HEK293 (cell line): Measurements from ENCODE around the gene EHMT1.

Experiments used
- CTCF ChIA-PET: fragments of 350-600 bp; formaldehyde crosslinking; extraction: SDS; loops from one replicate; lab custom pipeline; 2021; ENCODE audit warnings: antibody characterized with exemption; lab: Yijun Ruan, JAX
- POLR2A ChIA-PET: fragments of 300-600 bp; formaldehyde crosslinking; extraction: SDS; loops from one replicate; lab custom pipeline; 2020; ENCODE audit warnings: antibody characterized with exemption, inconsistent platforms; lab: Yijun Ruan, JAX
- H3K27ac ChIP-seq: fragments of 200-500 bp; sonication (Bioruptor generic); 2 replicates; pipeline ENCODE4 v1.5.1; 2014; ENCODE audit warnings: low read depth, low read length, control low read depth, inconsistent platforms; ENCODE audit errors: extremely low read depth
- H3K36me3 ChIP-seq, 2 experiments: fragments of 200-500 bp in 1 of 2; sonication (Bioruptor generic) in 1 of 2; 1 replicate in 1 of 2; 2 replicates in 1 of 2; pipeline ENCODE4 v1.5.1; 2014 to 2017; ENCODE audit warnings: inconsistent platforms in 2 of 2, low read length in 2 of 2; ENCODE audit not compliant: control insufficient read depth in 2 of 2, insufficient read depth in 1 of 2
- H3K4me1 ChIP-seq: fragments of 200-500 bp; sonication (Bioruptor generic); 2 replicates; pipeline ENCODE4 v1.5.1; 2014; ENCODE audit warnings: mild to moderate bottlenecking, low read length, inconsistent platforms; ENCODE audit not compliant: control insufficient read depth, insufficient read depth
- H3K4me3 ChIP-seq: 2 replicates; pipeline ENCODE4 v1.5.1; 2011; ENCODE audit warnings: low read depth, mild to moderate bottlenecking, control low read depth, low read length, moderate library complexity
- H3K9me3 ChIP-seq: fragments of 200-500 bp; sonication (Bioruptor generic); 2 replicates; pipeline ENCODE4 v1.5.1; 2014; ENCODE audit warnings: low read depth, low read length, inconsistent platforms; ENCODE audit not compliant: control insufficient read depth, insufficient read depth
- BCL11B ChIP-seq: fragments of 450-650 bp; formaldehyde crosslinking; IDR thresholded peaks from 2 replicates; pipeline ENCODE4 v1.5.1; 2016; ENCODE audit warnings: low read depth, missing biosample characterization, missing genetic modification characterization
- IKZF3 ChIP-seq: fragments of 450-650 bp; IDR thresholded peaks from 2 replicates; pipeline ENCODE4 v1.5.0; 2018; ENCODE audit warnings: missing biosample characterization, mild to moderate bottlenecking, missing genetic modification characterization, moderate library complexity
- KLF16 ChIP-seq: fragments of 450-650 bp; formaldehyde crosslinking; IDR thresholded peaks from 2 replicates; pipeline ENCODE4 v1.5.1; 2017; ENCODE audit warnings: missing biosample characterization, missing genetic modification characterization
- OVOL3 ChIP-seq: fragments of 450-650 bp; formaldehyde crosslinking; IDR thresholded peaks from 2 replicates; pipeline ENCODE4 v1.5.1; 2016; ENCODE audit warnings: missing biosample characterization, missing genetic modification characterization
- PRDM1 ChIP-seq: fragments of 450-650 bp; formaldehyde crosslinking; IDR thresholded peaks from 2 replicates; pipeline ENCODE4; 2016; ENCODE audit warnings: missing biosample characterization, missing genetic modification characterization
- YY2 ChIP-seq: fragments of 450-650 bp; formaldehyde crosslinking; IDR thresholded peaks from 2 replicates; pipeline ENCODE4 v1.5.1; 2016; ENCODE audit warnings: missing biosample characterization, missing genetic modification characterization
- ZBTB17 ChIP-seq: fragments of 450-650 bp; formaldehyde crosslinking; IDR thresholded peaks from 2 replicates; pipeline ENCODE4 v1.5.1; 2016; ENCODE audit warnings: missing biosample characterization, missing genetic modification characterization
- ZBTB20 ChIP-seq: fragments of 450-650 bp; formaldehyde crosslinking; IDR thresholded peaks from 2 replicates; pipeline ENCODE4 v1.5.1; 2016; ENCODE audit warnings: missing biosample characterization, missing genetic modification characterization
- ZBTB48 ChIP-seq: fragments of 450-650 bp; formaldehyde crosslinking; IDR thresholded peaks from 2 replicates; pipeline ENCODE4 v1.5.1; 2016; ENCODE audit warnings: missing biosample characterization, missing genetic modification characterization
- ZEB2 ChIP-seq: fragments of 450-650 bp; formaldehyde crosslinking; IDR thresholded peaks from 2 replicates; pipeline ENCODE4 v1.5.1; 2016; ENCODE audit warnings: missing biosample characterization, missing genetic modification characterization
- ZFP69B ChIP-seq: fragments of 450-650 bp; formaldehyde crosslinking; IDR thresholded peaks from 2 replicates; pipeline ENCODE4 v1.5.1; 2016; ENCODE audit warnings: missing biosample characterization, missing genetic modification characterization
- ZNF10 ChIP-seq: fragments of 450-650 bp; formaldehyde crosslinking; IDR thresholded peaks from 2 replicates; pipeline ENCODE4 v1.5.1; 2017; ENCODE audit warnings: missing biosample characterization, missing genetic modification characterization
- ZNF423 ChIP-seq: fragments of 450-650 bp; formaldehyde crosslinking; IDR thresholded peaks from 2 replicates; pipeline ENCODE4 v1.5.1; 2016; ENCODE audit warnings: missing biosample characterization, missing genetic modification characterization
- ZNF560 ChIP-seq: fragments of 450-650 bp; formaldehyde crosslinking; IDR thresholded peaks from 2 replicates; pipeline ENCODE4 v1.5.1; 2017; ENCODE audit warnings: missing biosample characterization, missing genetic modification characterization, borderline replicate concordance
- ZNF830 ChIP-seq: fragments of 450-650 bp; IDR thresholded peaks from 2 replicates; pipeline ENCODE4 v1.5.0; 2018; ENCODE audit warnings: missing biosample characterization, missing genetic modification characterization, low read depth, mild to moderate bottlenecking, moderate library complexity
- TF ChIP-seq, protein P1 (sequence below): fragments of 450-650 bp; formaldehyde crosslinking; optimal IDR thresholded peaks from 2 replicates; pipeline ENCODE3; 2016; ENCODE audit warnings: missing biosample characterization, mild to moderate bottlenecking, missing genetic modification characterization
- TF ChIP-seq, protein P2 (sequence below): fragments of 450-650 bp; formaldehyde crosslinking; IDR thresholded peaks from 2 replicates; pipeline ENCODE4 v1.5.1; 2016; ENCODE audit warnings: missing biosample characterization, missing genetic modification characterization, low read depth
- TF ChIP-seq, protein P3 (sequence below): fragments of 450-650 bp; formaldehyde crosslinking; IDR thresholded peaks from 2 replicates; pipeline ENCODE4 v1.5.1; 2016; ENCODE audit warnings: missing biosample characterization, missing genetic modification characterization
- TF ChIP-seq, protein P4 (sequence below): fragments of 450-650 bp; formaldehyde crosslinking; IDR thresholded peaks from 2 replicates; pipeline ENCODE4 v1.5.1; 2016; ENCODE audit warnings: missing biosample characterization, missing genetic modification characterization
- TF ChIP-seq, protein P5 (sequence below): fragments of 450-650 bp; IDR thresholded peaks from 2 replicates; pipeline ENCODE4 v1.5.1; 2018; ENCODE audit warnings: missing biosample characterization, missing genetic modification characterization
- TF ChIP-seq, protein P6 (sequence below): fragments of 450-650 bp; formaldehyde crosslinking; IDR thresholded peaks from 2 replicates; pipeline ENCODE4 v1.5.1; 2017; ENCODE audit warnings: missing biosample characterization, missing genetic modification characterization

The EHMT1 gene

DNA sequence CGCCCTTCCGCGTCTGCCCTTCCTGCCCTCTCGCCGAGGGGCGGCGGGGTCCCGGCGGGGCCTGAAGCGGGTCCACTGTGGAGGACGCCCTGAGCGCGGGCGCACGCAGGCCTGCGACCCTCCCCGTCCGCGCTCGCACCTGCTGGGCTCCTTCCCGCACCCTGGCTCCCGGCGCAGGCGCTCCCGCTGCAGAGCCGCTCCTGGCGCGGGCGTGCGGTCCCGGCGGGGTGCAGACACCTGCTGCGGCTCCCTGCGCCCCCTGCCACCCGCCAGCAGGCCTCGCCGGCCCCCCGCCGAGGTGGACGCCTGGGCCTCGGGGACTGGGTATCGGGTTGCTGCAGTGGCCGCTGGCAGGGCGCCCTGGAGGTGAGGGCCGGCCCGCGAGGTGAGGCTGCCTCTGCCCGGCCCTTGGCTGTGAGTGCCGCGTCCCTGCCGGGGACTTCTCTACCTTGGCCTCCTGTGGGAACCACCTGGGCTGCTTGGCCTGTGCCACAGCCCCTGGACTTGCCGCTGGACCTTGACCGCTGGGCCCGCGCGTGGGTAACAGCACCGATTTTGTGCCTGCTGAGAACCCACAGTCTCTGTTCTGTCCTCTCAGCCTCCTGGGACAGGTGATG lies 12.7 kb upstream of the EHMT1 start (continued):
- TF ChIP-seq IKZF3 (tag by site-specific recombination) (peak; percentile 56; the same call in 1 of the 2 replicates), BCL11B (tag by site-specific recombination) (peak; percentile 30; the same call in 1 of the 2 replicates), ZNF423 (tag by site-specific recombination) (peak; percentile 74; the same call in 1 of the 2 replicates), ZBTB20 (tag by site-specific recombination) (peak; percentile 10; the same call in 1 of the 2 replicates)
- TF ChIP-seq, protein P1, sequence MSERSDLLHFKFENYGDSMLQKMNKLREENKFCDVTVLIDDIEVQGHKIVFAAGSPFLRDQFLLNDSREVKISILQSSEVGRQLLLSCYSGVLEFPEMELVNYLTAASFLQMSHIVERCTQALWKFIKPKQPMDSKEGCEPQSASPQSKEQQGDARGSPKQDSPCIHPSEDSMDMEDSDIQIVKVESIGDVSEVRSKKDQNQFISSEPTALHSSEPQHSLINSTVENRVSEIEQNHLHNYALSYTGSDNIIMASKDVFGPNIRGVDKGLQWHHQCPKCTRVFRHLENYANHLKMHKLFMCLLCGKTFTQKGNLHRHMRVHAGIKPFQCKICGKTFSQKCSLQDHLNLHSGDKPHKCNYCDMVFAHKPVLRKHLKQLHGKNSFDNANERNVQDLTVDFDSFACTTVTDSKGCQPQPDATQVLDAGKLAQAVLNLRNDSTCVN, result peak; percentile 55
- TF ChIP-seq, protein P2, sequence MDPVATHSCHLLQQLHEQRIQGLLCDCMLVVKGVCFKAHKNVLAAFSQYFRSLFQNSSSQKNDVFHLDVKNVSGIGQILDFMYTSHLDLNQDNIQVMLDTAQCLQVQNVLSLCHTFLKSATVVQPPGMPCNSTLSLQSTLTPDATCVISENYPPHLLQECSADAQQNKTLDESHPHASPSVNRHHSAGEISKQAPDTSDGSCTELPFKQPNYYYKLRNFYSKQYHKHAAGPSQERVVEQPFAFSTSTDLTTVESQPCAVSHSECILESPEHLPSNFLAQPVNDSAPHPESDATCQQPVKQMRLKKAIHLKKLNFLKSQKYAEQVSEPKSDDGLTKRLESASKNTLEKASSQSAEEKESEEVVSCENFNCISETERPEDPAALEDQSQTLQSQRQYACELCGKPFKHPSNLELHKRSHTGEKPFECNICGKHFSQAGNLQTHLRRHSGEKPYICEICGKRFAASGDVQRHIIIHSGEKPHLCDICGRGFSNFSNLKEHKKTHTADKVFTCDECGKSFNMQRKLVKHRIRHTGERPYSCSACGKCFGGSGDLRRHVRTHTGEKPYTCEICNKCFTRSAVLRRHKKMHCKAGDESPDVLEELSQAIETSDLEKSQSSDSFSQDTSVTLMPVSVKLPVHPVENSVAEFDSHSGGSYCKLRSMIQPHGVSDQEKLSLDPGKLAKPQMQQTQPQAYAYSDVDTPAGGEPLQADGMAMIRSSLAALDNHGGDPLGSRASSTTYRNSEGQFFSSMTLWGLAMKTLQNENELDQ, result no peak
- TF ChIP-seq, all 188 proteins: peak for 16

DNA sequence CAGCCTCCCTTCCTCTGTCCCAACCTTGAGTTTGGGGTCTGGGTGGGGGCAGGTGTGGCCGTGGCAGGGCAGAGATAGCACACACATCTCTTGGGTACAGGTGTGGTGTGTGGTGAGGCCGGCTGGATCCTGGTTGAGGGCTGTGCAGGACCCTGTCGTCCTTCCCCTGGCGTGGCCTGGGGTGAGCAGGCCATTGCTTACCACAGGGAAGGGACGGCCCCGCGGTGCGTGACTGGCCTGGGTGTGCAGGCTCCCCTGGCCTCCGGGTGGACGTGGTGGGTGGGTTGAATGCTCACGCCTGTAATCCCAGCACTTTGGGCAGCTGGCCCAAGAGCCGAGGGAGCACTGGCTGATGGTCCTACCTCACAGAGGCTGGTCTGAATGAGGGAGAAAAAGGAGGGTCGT lies 12.1 kb upstream of the EHMT1 start:
- Histone ChIP-seq H3K4me3 (peak overlapping the region; percentile 66), H3K27ac (no peak overlapping the region), H3K4me1 (no peaks in the 10 kb centered on the region; the same call in 1 of the 2 replicates), H3K9me3 (no peaks in the 10 kb centered on the region), H3K36me3 (no peaks in the 10 kb centered on the region)
- ChIA-PET CTCF (interaction anchor here (0.6 to 1.3 kb wide), 3 partner anchors 10 to 312 kb away, joined by 3 read pairs; no protein-coding TSS in a partner anchor), POLR2A (interaction anchor here (0.6 to 1.3 kb wide), 2 partner anchors 9 to 16 kb away, joined by 4 to 8 read pairs; partner anchors contain the start of gene ZMYND19)
- TF ChIP-seq, protein P3, sequence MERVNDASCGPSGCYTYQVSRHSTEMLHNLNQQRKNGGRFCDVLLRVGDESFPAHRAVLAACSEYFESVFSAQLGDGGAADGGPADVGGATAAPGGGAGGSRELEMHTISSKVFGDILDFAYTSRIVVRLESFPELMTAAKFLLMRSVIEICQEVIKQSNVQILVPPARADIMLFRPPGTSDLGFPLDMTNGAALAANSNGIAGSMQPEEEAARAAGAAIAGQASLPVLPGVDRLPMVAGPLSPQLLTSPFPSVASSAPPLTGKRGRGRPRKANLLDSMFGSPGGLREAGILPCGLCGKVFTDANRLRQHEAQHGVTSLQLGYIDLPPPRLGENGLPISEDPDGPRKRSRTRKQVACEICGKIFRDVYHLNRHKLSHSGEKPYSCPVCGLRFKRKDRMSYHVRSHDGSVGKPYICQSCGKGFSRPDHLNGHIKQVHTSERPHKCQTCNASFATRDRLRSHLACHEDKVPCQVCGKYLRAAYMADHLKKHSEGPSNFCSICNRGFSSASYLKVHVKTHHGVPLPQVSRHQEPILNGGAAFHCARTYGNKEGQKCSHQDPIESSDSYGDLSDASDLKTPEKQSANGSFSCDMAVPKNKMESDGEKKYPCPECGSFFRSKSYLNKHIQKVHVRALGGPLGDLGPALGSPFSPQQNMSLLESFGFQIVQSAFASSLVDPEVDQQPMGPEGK (tag by site-specific recombination), result peak; percentile 5; the same call in 1 of the 2 replicates
- no peak for TF ChIP-seq ZBTB48 (tag by site-specific recombination)
- TF ChIP-seq, protein P4, sequence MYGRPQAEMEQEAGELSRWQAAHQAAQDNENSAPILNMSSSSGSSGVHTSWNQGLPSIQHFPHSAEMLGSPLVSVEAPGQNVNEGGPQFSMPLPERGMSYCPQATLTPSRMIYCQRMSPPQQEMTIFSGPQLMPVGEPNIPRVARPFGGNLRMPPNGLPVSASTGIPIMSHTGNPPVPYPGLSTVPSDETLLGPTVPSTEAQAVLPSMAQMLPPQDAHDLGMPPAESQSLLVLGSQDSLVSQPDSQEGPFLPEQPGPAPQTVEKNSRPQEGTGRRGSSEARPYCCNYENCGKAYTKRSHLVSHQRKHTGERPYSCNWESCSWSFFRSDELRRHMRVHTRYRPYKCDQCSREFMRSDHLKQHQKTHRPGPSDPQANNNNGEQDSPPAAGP (tag by site-specific recombination), result peak; percentile 31; the same call in 1 of the 2 replicates

DNA sequence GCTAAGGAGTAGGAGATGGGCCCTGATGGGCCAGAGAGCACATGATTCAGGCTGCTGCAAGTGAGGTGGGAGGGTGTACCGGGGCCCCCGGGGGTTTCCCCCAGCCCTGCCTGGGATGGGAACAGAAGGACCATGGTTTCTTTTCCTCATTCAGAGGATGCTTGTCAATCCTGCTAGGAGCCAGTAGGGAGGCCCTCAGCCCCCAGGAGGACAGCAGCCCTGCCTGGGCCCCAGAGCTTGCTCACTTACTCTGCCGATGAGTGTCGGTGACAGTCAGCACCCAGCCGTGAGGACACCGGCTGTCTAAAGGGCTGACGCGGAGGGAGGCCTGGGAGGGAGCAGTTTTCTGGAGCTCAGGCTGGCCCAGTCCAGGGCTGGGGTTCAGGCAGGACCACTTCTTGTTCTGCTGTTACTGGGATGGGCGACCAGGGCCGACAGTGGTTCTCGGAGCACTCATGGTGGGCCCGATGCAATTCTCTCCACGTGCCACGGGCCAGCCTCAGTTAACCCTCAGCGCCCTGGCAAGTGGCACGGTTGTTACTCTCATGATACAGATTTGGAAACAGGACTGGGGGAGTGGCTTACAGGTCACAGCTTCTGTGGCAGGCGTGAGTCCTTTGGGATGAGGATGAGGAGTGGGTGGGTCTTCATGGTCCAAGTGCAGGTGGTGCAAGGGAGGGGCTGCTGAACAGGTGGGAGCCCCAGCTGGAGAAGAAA lies 11.5 kb upstream of the EHMT1 start:
- CTCF ChIA-PET, result interaction anchor here (0.6 to 1.3 kb wide), 3 partner anchors 9 to 312 kb away, joined by 3 read pairs; no protein-coding TSS in a partner anchor
- H3K4me3 ChIP-seq, result no peak overlapping the region
- POLR2A ChIA-PET, result interaction anchor here (0.6 to 1.3 kb wide), 3 partner anchors 10 to 306 kb away, joined by 4 to 8 read pairs (median 4); partner anchors contain the start of genes NRARP and ZMYND19
- H3K9me3 ChIP-seq, result no peaks in the 10 kb centered on the region
- no peak overlapping the region for H3K27ac ChIP-seq
- peaks cover 5% of the 10 kb centered on the region; the same call in 1 of the 2 replicates for H3K4me1 ChIP-seq
- no peaks in the 10 kb centered on the region for H3K36me3 ChIP-seq
- TF ChIP-seq ZEB2 (no peak), ZBTB20 (tag by site-specific recombination) (peak; percentile 79), ZNF10 (tag by site-specific recombination) (no peak), OVOL3 (tag by site-specific recombination) (no peak), KLF16 (tag by site-specific recombination) (no peak), ZFP69B (peak; percentile 66; the same call in 1 of the 2 replicates), ZBTB17 (tag by site-specific recombination) (0 out of 2 replicates have a peak, but pooled peaks have one; percentile 24), ZNF560 (tag by site-specific recombination) (no peak), YY2 (no peak), PRDM1 (tag by site-specific recombination) (no peak), ZNF830 (no peak)
- TF ChIP-seq, protein P5, sequence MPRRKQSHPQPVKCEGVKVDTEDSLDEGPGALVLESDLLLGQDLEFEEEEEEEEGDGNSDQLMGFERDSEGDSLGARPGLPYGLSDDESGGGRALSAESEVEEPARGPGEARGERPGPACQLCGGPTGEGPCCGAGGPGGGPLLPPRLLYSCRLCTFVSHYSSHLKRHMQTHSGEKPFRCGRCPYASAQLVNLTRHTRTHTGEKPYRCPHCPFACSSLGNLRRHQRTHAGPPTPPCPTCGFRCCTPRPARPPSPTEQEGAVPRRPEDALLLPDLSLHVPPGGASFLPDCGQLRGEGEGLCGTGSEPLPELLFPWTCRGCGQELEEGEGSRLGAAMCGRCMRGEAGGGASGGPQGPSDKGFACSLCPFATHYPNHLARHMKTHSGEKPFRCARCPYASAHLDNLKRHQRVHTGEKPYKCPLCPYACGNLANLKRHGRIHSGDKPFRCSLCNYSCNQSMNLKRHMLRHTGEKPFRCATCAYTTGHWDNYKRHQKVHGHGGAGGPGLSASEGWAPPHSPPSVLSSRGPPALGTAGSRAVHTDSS (tag by site-specific recombination), result no peak
- TF ChIP-seq, protein P6, sequence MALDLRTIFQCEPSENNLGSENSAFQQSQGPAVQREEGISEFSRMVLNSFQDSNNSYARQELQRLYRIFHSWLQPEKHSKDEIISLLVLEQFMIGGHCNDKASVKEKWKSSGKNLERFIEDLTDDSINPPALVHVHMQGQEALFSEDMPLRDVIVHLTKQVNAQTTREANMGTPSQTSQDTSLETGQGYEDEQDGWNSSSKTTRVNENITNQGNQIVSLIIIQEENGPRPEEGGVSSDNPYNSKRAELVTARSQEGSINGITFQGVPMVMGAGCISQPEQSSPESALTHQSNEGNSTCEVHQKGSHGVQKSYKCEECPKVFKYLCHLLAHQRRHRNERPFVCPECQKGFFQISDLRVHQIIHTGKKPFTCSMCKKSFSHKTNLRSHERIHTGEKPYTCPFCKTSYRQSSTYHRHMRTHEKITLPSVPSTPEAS (tag by site-specific recombination), result no peak
